Skeletal muscle tissue (tissue), 4 donors: ENCODE results near the gene CDC42SE1. TPM values are rescaled to one million over a fixed set of nuclear protein-coding genes. Genes with fewer than 3 reads are reported as not detected.

ENCODE experiments used
- H3K27ac ChIP-seq: one replicate; pipeline ENCODE4 v1.7.0; 2013; ENCODE audit warnings: mild to moderate bottlenecking, low read depth, low read length, inconsistent platforms
- H3K27me3 ChIP-seq, 3 donors: one replicate each; pipeline ENCODE4 v1.7.0; 2013; ENCODE audit warnings: low read length in 3 of 3; ENCODE audit not compliant: control insufficient read depth in 3 of 3, insufficient read depth in 3 of 3
- H3K36me3 ChIP-seq, 3 donors: one replicate each; pipeline ENCODE4 v1.7.0; 2013; ENCODE audit warnings: low read length in 3 of 3; ENCODE audit not compliant: control insufficient read depth in 3 of 3, insufficient read depth in 3 of 3
- H3K4me1 ChIP-seq, 3 donors: one replicate each; pipeline ENCODE4 v1.7.0; 2013; ENCODE audit warnings: low read length in 3 of 3, mild to moderate bottlenecking in 3 of 3; ENCODE audit not compliant: control insufficient read depth in 3 of 3, insufficient read depth in 3 of 3
- H3K4me3 ChIP-seq, 3 donors: one replicate each; pipeline ENCODE4 v1.7.0; 2013; ENCODE audit warnings: low read length in 3 of 3
- H3K9ac ChIP-seq, 3 donors: one replicate each; pipeline ENCODE4 v1.7.0; 2013; ENCODE audit warnings: low read length in 3 of 3, mild to moderate bottlenecking in 3 of 3, moderate library complexity in 2 of 3, low read depth in 1 of 3
- H3K9me3 ChIP-seq, 3 donors: one replicate each; pipeline ENCODE4 v1.7.0; 2013; ENCODE audit warnings: low read length in 3 of 3; ENCODE audit not compliant: control insufficient read depth in 3 of 3
- total RNA-seq: library from RNA; depleted of rRNA; stranded (reverse); fragments of >200 nt; gene quantifications from one replicate; pipeline ENCODE4 v1.2.3, GENCODE V29; 2014
- donor health status: Osteomylitis.

Gene CDC42SE1
- total RNA-seq, 1 donor from 2014 or later: 27.1 TPM

DNA sequence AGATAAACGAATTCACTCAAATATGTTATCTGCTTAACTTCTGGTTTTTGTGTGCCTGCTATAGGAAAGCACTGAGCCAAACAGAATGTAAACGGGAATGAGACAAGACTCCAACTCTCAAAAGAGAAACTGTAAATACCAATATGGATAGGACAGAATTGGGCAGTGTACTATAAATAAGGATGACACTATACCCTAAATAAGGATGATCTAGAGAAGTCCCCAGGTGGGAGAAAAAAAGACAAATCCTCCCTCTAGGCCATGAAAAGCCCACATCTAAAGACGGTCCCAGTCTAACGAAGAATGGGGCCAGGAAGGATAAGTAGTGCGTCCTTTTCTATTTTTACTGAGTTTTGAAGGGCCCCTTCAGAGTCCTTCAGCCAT lies 9.7 kb upstream of the CDC42SE1 start:
- no peaks in the 10 kb centered on the region for H3K9me3 ChIP-seq
- H3K4me1 ChIP-seq: peaks cover 4 to 16% (median 10%) of the 10 kb centered on the region in 3 donors
- peak overlapping the region in 1 of 3 donors; percentile 47 for H3K9ac ChIP-seq
- no peak overlapping the region for H3K4me3 ChIP-seq
- no peaks in the 10 kb centered on the region for H3K27me3 ChIP-seq
- peaks cover 0 to 4% (median 2%) of the 10 kb centered on the region in 3 donors for H3K36me3 ChIP-seq
- peak overlapping the region; percentile 95 for H3K27ac ChIP-seq

DNA sequence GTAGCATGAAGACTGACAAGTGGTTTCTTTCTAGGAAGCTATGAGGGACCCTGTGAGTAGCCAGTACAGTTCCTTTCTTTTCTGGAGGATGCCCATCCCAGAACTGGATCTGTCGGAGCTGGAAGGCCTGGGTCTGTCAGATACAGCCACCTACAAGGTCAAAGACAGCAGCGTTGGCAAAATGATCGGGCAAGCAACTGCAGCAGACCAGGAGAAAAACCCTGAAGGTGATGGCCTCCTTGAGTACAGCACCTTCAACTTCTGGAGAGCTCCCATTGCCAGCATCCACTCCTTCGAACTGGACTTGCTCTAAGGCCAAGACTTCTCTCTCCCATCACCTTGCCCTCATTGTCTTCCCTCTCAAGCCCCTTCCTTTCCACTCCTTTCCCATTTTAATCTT lies 7.8 kb upstream of the CDC42SE1 start:
- no peaks in the 10 kb centered on the region for H3K9me3 ChIP-seq
- no peaks in the 10 kb centered on the region for H3K27me3 ChIP-seq
- no peak overlapping the region for H3K9ac ChIP-seq
- no peaks in the 10 kb centered on the region for H3K36me3 ChIP-seq
- peaks cover 4 to 16% (median 10%) of the 10 kb centered on the region in 3 donors for H3K4me1 ChIP-seq
- no peak overlapping the region for H3K27ac ChIP-seq
- H3K4me3 ChIP-seq: no peak overlapping the region

DNA sequence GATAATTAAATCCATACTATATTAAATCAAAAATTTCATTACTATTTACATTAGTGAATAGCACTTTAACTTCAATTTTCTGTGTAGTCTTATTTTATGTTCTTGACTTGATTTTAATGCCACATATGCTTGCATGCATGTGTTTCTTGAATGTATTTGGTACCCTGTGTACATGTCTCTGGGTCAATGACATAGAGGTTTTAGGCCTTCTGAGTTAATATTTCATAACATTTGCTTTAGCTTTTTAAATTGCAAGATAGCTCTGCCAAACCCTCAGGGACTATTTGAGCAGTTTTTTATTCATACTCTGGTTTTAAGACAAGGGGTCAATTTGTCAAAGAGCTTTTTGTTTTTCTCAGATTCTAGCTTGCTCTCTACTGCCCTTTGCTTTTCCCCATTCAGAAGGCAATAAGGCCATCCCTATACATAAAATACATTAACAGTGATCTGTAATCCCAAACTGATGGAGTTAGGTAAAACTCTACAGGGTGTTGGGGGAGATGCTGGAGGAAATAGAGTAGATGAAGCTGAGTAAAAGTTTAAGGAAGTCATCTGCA lies 5.7 kb upstream of the CDC42SE1 start:
- peaks cover 4 to 12% (median 9%) of the 10 kb centered on the region in 3 donors for H3K4me1 ChIP-seq

DNA sequence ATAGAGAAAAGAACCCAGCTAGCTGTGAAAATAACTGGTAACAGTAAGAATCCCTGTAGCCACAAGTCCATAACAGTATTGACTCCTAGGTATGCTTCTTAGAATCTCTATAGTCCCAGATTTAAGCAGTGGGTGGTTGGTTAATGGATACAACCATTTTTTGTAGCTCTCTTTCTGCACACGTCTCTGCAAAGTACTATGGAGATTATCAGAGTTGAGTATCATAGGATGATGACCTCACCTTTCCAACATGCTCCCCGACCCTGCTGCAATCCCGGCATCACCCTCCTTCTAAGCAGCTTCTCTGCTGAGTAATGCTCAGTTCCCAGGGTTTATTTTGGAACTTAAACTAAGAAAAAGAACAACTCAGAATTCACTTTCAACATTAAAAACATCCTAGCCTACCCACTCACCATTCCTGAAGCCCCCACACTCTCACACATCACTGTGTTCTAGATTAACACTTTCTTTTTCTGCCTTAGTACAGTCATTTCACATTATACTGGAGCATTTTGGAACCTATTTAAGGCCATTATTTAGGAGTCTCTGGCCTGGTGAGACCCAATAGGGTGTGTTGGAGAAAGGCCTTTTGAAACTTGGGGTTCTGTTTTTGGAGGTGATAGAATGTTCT lies 3.4 kb upstream of the CDC42SE1 start:
- no peaks in the 10 kb centered on the region for H3K9me3 ChIP-seq
- H3K9ac ChIP-seq: no peak overlapping the region
- H3K4me1 ChIP-seq: peaks cover 11 to 16% (median 13%) of the 10 kb centered on the region in 3 donors
- no peak overlapping the region for H3K4me3 ChIP-seq
- no peak overlapping the region for H3K27ac ChIP-seq
- peaks cover 0 to under 1% (median 0%) of the 10 kb centered on the region in 3 donors for H3K36me3 ChIP-seq
- H3K27me3 ChIP-seq: no peaks in the 10 kb centered on the region

More for the DNA sequence above, 5.7 kb upstream of the CDC42SE1 start:
- H3K27me3 ChIP-seq: no peaks in the 10 kb centered on the region
- no peak overlapping the region for H3K4me3 ChIP-seq
- H3K27ac ChIP-seq: no peak overlapping the region
- no peak overlapping the region for H3K9ac ChIP-seq
- H3K9me3 ChIP-seq: no peaks in the 10 kb centered on the region
- no peaks in the 10 kb centered on the region for H3K36me3 ChIP-seq

DNA sequence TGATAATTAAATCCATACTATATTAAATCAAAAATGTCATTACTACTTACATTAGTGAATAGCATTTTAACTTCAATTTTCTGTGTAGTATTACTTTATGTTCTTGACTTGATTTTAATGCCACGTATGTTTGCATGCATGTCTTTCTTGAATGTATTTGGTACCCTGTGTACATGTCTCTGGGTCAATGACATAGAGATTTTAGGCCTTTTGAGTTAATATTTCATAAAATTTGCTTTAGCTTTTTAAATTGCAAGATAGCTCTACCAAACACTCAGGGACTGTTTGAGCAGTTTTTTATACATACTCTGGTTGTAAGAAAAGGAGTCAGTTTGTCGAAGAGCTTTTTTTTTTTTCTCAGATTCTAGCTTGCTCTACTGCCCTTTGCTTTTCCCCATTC lies 2.3 kb upstream of the CDC42SE1 start:
- Histone ChIP-seq H3K36me3 (peaks cover 0 to 6% (median 0%) of the 10 kb centered on the region in 3 donors), H3K4me1 (peaks cover 21 to 27% (median 25%) of the 10 kb centered on the region in 3 donors), H3K27me3 (no peaks in the 10 kb centered on the region), H3K9me3 (no peaks in the 10 kb centered on the region), H3K27ac (no peak overlapping the region), H3K9ac (no peak overlapping the region), H3K4me3 (no peak overlapping the region)

GRCh38 chr1:151060657-151061421 lies 1.4 kb upstream of the CDC42SE1 start:
- Histone ChIP-seq H3K4me1 (peaks cover 29 to 36% (median 34%) of the 10 kb centered on the region in 3 donors), H3K4me3 (peak overlapping the region; percentile 93 to 98 (median 94)), H3K36me3 (peaks cover 0 to 13% (median 3%) of the 10 kb centered on the region in 3 donors), H3K27me3 (no peaks in the 10 kb centered on the region), H3K9ac (peak overlapping the region; percentile 90 to 96 (median 90)), H3K9me3 (no peaks in the 10 kb centered on the region), H3K27ac (peak overlapping the region; percentile 93)

- peak within 1 kb of the TSS; percentile 90 to 96 (median 90) for H3K9ac ChIP-seq
- H3K27ac ChIP-seq: peak within 1 kb of the TSS; percentile 93
- peaks cover 29 to 42% (median 41%) of the 10 kb centered on the region in 3 donors for H3K4me1 ChIP-seq
- H3K36me3 ChIP-seq: peaks cover 7 to 20% (median 10%) of the 10 kb centered on the region in 3 donors
- H3K4me3 ChIP-seq: peak within 1 kb of the TSS; percentile 93 to 98 (median 94)
- no peaks in the 10 kb centered on the region for H3K9me3 ChIP-seq
- H3K27me3 ChIP-seq: no peaks in the 10 kb centered on the region
Observed at GRCh38 chr1:151060007-151060656, 710 bp upstream of the CDC42SE1 start, which contains the start of gene MLLT11. Gene MLLT11, plus strand, starts transcription at chr1:151060397. Its CDS starts 6,828 bp downstream, at chr1:151067225.

GRCh38 chr1:151058692-151059091 lies 730 bp downstream of the CDC42SE1 start:
- H3K4me3 ChIP-seq: peak overlapping the region; percentile 93 to 98 (median 94)
- peak overlapping the region; percentile 93 for H3K27ac ChIP-seq
- no peaks in the 10 kb centered on the region for H3K9me3 ChIP-seq
- H3K36me3 ChIP-seq: peaks cover 20 to 34% (median 23%) of the 10 kb centered on the region in 3 donors
- H3K27me3 ChIP-seq: no peaks in the 10 kb centered on the region
- peaks cover 29 to 42% (median 42%) of the 10 kb centered on the region in 3 donors for H3K4me1 ChIP-seq
- H3K9ac ChIP-seq: peak overlapping the region; percentile 90 to 96 (median 90)

GRCh38 chr1:151056149-151056548 lies 3.3 kb downstream of the CDC42SE1 start:
- Histone ChIP-seq H3K36me3 (peaks cover 27 to 59% (median 40%) of the 10 kb centered on the region in 3 donors), H3K27me3 (no peaks in the 10 kb centered on the region), H3K4me1 (peaks cover 29 to 42% (median 42%) of the 10 kb centered on the region in 3 donors), H3K9ac (peak overlapping the region; percentile 1 to 37 (median 28)), H3K9me3 (no peaks in the 10 kb centered on the region), H3K27ac (peak overlapping the region; percentile 93), H3K4me3 (peak overlapping the region in 2 of 3 donors; percentile 26 to 48)
